ENCODE data around the gene MEF2A. TPM values are rescaled to one million over a fixed set of nuclear protein-coding genes. Genes with fewer than 3 reads are reported as not detected.

Gene MEF2A
- polyA plus RNA-seq, 1 experiment: 34.3 TPM

DNA sequence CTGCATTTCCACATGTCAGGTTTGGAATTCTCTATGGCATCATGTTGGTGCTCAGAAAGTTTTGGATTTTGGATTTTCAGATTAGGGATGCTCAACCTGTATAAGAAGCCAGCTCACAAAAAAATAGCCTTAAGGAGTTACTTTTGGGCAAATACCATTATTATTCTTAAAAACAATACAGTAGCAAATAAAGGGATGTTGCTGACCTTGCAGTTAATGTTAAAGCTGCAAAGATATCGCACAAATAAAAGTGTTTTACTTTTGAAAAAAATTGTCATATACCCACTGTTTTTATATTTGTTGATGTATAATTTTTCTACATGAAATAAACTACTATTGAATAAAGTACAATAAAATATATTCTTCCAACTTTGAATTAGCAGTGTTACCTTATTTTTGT is 107.3 kb downstream of the MEF2A start:
- H3K4me3 ChIP-seq (ENCODE audit: low read depth, low read length): no peak overlapping the region
- POLR2A ChIA-PET: no interaction called here
- H3K36me3 ChIP-seq (ENCODE audit: control insufficient read depth, insufficient read depth, low read length): peaks cover 1% of the 10 kb centered on the region; the same call in 1 of the 2 replicates
- no peaks in the 10 kb centered on the region for H3K27me3 ChIP-seq (ENCODE audit: control insufficient read depth, insufficient read depth, low read length)
- CTCF ChIA-PET: no interaction called here
- TF ChIP-seq, protein P1, sequence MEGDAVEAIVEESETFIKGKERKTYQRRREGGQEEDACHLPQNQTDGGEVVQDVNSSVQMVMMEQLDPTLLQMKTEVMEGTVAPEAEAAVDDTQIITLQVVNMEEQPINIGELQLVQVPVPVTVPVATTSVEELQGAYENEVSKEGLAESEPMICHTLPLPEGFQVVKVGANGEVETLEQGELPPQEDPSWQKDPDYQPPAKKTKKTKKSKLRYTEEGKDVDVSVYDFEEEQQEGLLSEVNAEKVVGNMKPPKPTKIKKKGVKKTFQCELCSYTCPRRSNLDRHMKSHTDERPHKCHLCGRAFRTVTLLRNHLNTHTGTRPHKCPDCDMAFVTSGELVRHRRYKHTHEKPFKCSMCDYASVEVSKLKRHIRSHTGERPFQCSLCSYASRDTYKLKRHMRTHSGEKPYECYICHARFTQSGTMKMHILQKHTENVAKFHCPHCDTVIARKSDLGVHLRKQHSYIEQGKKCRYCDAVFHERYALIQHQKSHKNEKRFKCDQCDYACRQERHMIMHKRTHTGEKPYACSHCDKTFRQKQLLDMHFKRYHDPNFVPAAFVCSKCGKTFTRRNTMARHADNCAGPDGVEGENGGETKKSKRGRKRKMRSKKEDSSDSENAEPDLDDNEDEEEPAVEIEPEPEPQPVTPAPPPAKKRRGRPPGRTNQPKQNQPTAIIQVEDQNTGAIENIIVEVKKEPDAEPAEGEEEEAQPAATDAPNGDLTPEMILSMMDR (IDR thresholded peaks at IDR 0.05; ENCODE audit: insufficient read depth, low read depth, low read length): no peak
- DNase-seq (ENCODE audit: low read depth): no peak

DNA sequence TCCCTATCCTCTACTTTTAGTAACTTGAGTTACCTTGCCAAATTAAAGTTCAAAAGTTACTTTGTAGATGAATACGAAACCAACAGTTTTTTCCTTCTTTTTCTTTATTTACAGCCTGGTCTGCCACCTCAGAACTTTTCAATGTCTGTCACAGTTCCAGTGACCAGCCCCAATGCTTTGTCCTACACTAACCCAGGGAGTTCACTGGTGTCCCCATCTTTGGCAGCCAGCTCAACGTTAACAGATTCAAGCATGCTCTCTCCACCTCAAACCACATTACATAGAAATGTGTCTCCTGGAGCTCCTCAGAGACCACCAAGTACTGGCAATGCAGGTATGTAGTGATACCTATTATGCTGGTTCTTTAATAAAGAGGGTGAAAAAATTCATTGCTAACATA is 108.5 kb downstream of the MEF2A start:
- POLR2A ChIA-PET: no interaction called here

DNA sequence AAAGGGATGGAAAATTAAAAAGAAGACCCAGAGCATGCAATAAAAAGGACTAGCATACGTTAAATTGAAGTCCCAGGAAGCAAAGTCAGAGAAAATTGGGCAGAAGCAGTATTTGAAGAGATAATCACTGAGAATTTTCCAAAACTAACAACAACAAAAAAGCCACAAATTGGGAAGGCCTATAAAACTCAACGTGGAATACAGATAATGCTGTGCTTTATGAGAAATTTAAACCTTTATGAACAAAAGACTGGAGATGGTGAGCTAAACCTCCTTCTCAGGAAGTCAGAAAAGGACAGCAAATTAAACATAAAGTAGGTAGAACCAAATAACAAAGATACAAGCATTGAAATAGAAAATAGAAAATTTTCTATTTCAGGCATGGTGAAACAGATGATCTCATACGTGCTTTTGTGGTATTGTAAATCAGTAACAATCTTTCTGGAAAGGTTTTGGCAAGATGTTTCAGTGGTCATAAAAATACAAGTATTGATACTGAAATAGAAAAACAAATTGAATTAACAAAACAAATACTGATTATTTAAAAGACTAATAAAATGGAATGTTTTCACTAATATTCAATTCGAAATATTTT is 111.9 kb downstream of the MEF2A start:
- peaks cover 1% of the 10 kb centered on the region; the same call in 1 of the 2 replicates for H3K36me3 ChIP-seq (ENCODE audit: control insufficient read depth, insufficient read depth, low read length)
- no peak for DNase-seq (ENCODE audit: low read depth)
- TF ChIP-seq, protein P1 (IDR thresholded peaks at IDR 0.05; ENCODE audit: insufficient read depth, low read depth, low read length): no peak
- no peaks in the 10 kb centered on the region for H3K27me3 ChIP-seq (ENCODE audit: control insufficient read depth, insufficient read depth, low read length)
- POLR2A ChIA-PET: no interaction called here
- no peak overlapping the region for H3K4me3 ChIP-seq (ENCODE audit: low read depth, low read length)
- CTCF ChIA-PET: interaction anchor here (0.6 kb wide), 1 partner anchor 69 kb away, joined by 3 read pairs; no protein-coding TSS in a partner anchor

More for the DNA sequence above, 108.5 kb downstream of the MEF2A start:
- peaks cover 1% of the 10 kb centered on the region; the same call in 1 of the 2 replicates for H3K36me3 ChIP-seq (ENCODE audit: control insufficient read depth, insufficient read depth, low read length)
- CTCF ChIA-PET: no interaction called here
- H3K27me3 ChIP-seq (ENCODE audit: control insufficient read depth, insufficient read depth, low read length): no peaks in the 10 kb centered on the region
- H3K4me3 ChIP-seq (ENCODE audit: low read depth, low read length): no peak overlapping the region
- no peak for DNase-seq (ENCODE audit: low read depth)
- TF ChIP-seq, protein P1 (IDR thresholded peaks at IDR 0.05; ENCODE audit: insufficient read depth, low read depth, low read length): no peak

DNA sequence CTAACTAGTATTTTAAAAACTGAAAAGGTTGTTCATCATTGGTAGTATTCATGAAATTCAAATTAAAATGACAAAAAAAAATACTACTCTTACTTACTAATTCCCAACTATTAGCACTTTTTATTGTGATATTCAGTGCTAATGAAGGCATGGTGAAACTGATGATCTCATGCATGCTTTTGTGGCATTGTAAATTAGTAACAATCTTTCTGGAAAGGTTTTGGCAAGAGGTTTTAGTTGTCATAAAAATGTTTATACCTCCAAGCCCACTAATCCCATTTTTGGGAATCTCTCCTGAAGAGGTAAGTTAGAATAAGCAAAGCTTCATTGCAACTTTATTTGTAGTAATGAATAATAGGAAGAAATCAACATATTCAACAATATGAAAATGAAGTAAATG is 114.5 kb downstream of the MEF2A start:
- ChIA-PET CTCF (no interaction called here), POLR2A (no interaction called here)
- Histone ChIP-seq H3K4me3 (ENCODE audit: low read depth, low read length) (no peak overlapping the region), H3K36me3 (ENCODE audit: control insufficient read depth, insufficient read depth, low read length) (peaks cover 1% of the 10 kb centered on the region; the same call in 1 of the 2 replicates), H3K27me3 (ENCODE audit: control insufficient read depth, insufficient read depth, low read length) (no peaks in the 10 kb centered on the region)
- no peak for DNase-seq (ENCODE audit: low read depth)
- TF ChIP-seq, protein P1 (IDR thresholded peaks at IDR 0.05; ENCODE audit: insufficient read depth, low read depth, low read length): no peak

DNA sequence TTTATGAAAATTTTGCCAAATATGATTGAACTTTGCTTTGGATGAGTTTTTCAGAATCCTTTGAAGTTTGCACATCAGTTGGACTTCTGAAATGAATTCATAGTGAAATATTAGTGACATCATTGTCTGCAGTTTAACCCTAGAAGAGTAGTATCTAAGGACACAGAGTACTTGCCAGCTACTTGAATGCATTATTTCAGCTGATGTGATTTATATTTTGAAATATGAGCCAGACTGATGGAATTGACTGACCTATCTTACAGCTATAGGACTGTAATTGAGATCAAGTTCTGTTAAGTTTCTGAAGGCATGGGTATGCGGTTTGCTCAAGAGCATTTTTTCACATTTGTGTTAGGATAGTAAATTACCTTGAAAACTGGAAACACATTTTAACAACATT is 116.2 kb downstream of the MEF2A start:
- DNase-seq (ENCODE audit: low read depth): no peak
- no peak overlapping the region for H3K4me3 ChIP-seq (ENCODE audit: low read depth, low read length)
- TF ChIP-seq, protein P1 (IDR thresholded peaks at IDR 0.05; ENCODE audit: insufficient read depth, low read depth, low read length): no peak
- H3K36me3 ChIP-seq (ENCODE audit: control insufficient read depth, insufficient read depth, low read length): no peaks in the 10 kb centered on the region
- CTCF ChIA-PET: no interaction called here
- H3K27me3 ChIP-seq (ENCODE audit: control insufficient read depth, insufficient read depth, low read length): no peaks in the 10 kb centered on the region
- POLR2A ChIA-PET: no interaction called here

Measured in BJ (cell line).